Liver (tissue), 3 donors: Measurements from ENCODE around the gene CCDC30.

Source experiments
- CTCF ChIP-seq: fragments of 150-350 bp; IDR thresholded peaks from 2 replicates; pipeline ENCODE4 v1.5.1; 2017; ENCODE audit warnings: improper control_type of control experiment, low read depth, low read length; ENCODE audit not compliant: missing input control
- GABPA ChIP-seq, 2 donors: IDR thresholded peaks in 1 of 2; conservative IDR thresholded peaks in 1 of 2; 2 replicates each; pipeline ENCODE4 v1.6.1; 2016; ENCODE audit warnings: antibody characterized with exemption in 2 of 2, mild to moderate bottlenecking in 1 of 2, moderate library complexity in 1 of 2
- donor health status: healthy.
- donor health status: healthy.

- TF ChIP-seq CTCF (no peak), GABPA (IDR thresholded peaks at IDR 0.05 in 1 of 2, conservative IDR thresholded peaks at IDR 0.05 in 1 of 2) (no peak)
Measured at GRCh38 chr1:42691157-42691498, 228.0 kb downstream of the CCDC30 start.
